Activated naive CD4-positive, alpha-beta T cell treated with anti-CD3 and anti-CD28 coated beads, Interleukin-2, amount 10 ng/mL, durations not matched to agents 5 hours and 36 hours (primary cell): Measurements from ENCODE around the gene PMEL. TPM values are rescaled to one million over a fixed set of nuclear protein-coding genes. Genes with fewer than 3 reads are reported as not detected.

Source experiments
- total RNA-seq, 2 experiments: library from RNA; stranded (reverse); gene quantifications; one replicate each; pipeline ENCODE4 v1.2.3, GENCODE V29; 2021

Gene PMEL
- total RNA-seq, result not detected

GRCh38 chr12:55965941-55966407 is at the start of gene PMEL:
PMEL (minus strand) TSS chr12:55966042; CDS start chr12:55966011, 31 bp downstream.

GRCh38 chr12:55996715-55997534 is 31.1 kb upstream of the PMEL start, which contains the start of gene SUOX:
SUOX (plus strand) TSS chr12:55997276; CDS start chr12:56002222, 4,946 bp downstream.

GRCh38 chr12:55973599-55974307 is 7.9 kb upstream of the PMEL start, which contains the start of gene RAB5B:
RAB5B (plus strand) TSS chr12:55974078; CDS start chr12:55986961, 12,883 bp downstream.

DNA sequence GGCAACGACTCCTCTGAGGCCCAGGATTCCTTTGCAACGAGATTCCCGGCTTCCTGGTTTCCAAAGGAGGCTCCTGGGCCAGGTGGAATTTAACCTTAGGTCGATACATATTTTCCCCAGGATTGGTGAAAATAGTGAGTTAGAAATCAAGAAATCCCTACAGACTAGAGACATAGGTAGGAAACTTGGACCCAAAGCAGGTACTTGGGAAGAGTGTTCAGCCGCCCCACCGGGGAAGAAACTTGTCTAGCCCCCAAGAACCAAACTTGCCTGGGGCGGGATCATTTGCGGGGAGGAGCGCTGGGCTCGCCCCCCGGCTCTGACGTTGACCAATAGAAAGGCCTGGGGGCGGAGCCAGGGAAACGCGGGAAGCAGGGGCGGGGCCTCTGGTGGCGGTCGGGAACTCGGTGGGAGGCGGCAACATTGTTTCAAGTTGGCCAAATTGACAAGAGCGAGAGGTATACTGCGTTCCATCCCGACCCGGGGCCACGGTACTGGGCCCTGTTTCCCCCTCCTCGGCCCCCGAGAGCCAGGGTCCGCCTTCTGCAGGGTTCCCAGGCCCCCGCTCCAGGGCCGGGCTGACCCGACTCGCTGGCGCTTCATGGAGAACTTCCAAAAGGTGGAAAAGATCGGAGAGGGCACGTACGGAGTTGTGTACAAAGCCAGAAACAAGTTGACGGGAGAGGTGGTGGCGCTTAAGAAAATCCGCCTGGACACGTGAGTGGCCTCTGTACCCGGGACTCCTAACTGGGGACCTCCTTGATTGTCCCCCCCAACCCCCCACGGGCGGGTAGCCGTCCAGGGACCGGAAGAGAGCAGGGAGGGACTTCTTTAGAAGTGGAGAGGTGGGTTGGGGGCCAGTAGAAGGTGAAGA is 803 bp upstream of the PMEL start, which contains the start of gene CDK2:
TSS of gene CDK2 (plus strand) at position 423 of the 874 bp plus-strand sequence. CDS start at position 602, 179 bp downstream.

GRCh38 chr12:55930771-55931316 is 35.0 kb downstream of the PMEL start, which contains the start of gene DGKA:
DGKA (plus strand) TSS chr12:55931162; CDS start chr12:55936504, 5,342 bp downstream.

DNA sequence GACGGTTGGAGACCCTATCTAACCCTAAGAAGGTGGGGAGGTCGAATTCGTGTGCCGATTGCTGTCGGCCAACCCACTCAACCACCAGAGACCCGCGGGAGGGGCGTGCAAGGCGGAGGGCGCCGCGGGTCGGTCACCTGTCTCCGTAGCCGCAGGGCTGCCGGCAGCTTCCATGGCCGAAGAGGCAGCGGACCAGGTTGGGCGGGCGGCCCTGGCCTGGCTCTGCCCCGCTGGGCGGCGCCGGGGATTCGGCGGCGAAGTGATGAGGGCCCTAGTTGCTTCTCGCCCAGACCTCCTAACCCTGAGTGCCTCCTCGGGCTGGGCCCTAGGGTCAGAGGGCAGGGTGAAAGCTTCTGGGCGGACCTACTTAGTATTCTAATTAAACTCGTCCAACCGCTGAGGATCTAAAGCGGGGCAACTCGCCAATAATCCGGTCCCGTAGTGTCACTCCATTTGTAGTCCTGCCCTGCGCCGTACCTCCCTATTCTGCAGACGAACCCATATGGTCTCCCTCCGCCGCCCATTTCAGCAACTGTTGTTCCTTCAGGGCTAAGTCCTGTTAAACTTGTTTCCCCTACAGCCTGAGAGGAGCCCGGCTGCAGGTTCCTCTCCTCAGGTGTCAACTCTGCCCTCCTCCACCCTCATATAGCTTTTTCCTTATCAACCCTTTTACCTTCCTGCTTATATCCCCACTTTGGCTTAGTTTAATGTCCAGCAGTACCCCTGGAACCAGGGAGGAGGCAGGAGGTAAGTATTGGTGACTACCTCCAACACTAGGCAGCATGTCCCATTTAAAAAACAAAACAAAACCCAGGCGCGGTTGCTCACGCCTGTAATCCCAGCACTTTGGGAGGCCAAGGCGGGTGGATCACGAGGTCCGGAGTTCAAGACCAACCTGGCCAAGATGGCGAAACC is 38.0 kb downstream of the PMEL start, which contains the start of gene PYM1:
TSS of gene PYM1 (minus strand) at position 307 of the 915 bp plus-strand sequence. CDS start at position 174, 133 bp downstream.

Other genes starting within 250 kb of the PMEL start
- gene BLOC1S1, start 250.0 kb downstream of the PMEL start, total RNA-seq, result 100 to 1,000 TPM; 145 to 152 TPM
- 10 to 100 TPM in 1 of 2 experiments, 1 to 10 TPM in 1; 9.7 to 11.1 TPM for gene RDH5, start 245.6 kb downstream of the PMEL start, total RNA-seq
- 100 to 1,000 TPM; 106 to 114 TPM for gene CD63, start 237.0 kb downstream of the PMEL start, total RNA-seq
- 10 to 100 TPM; 10.2 to 10.7 TPM for gene GDF11, start 222.9 kb downstream of the PMEL start, total RNA-seq
- 10 to 100 TPM; 77.9 to 78.8 TPM for gene SARNP, start 148.3 kb downstream of the PMEL start, total RNA-seq
- gene ORMDL2, start 148.0 kb downstream of the PMEL start, total RNA-seq, result 10 to 100 TPM; 55.3 to 55.7 TPM
- 10 to 100 TPM; 30.4 to 31.3 TPM for gene DNAJC14, start 136.5 kb downstream of the PMEL start, total RNA-seq
- not detected for gene MMP19, start 123.1 kb downstream of the PMEL start, total RNA-seq
- gene PYM1, start 38.1 kb downstream of the PMEL start, total RNA-seq, result 10 to 100 TPM; 54.0 to 55.4 TPM
- gene DGKA, start 34.9 kb downstream of the PMEL start, total RNA-seq, result 1,000 to 10,000 TPM in 1 of 2 experiments, 100 to 1,000 TPM in 1; 954 to 1,054 TPM
- gene CDK2, start 788 bp upstream of the PMEL start, total RNA-seq, result 10 to 100 TPM; 75.4 to 81.8 TPM
- gene RAB5B, start 8.0 kb upstream of the PMEL start, total RNA-seq, result 10 to 100 TPM; 68.5 to 68.8 TPM
- gene SUOX, start 31.2 kb upstream of the PMEL start, total RNA-seq, result 1 to 10 TPM; 3.5 to 4.9 TPM
- gene IKZF4, start 55.0 kb upstream of the PMEL start, total RNA-seq, result 10 to 100 TPM; 20.0 to 21.3 TPM
- 10 to 100 TPM; 38.9 to 51.3 TPM for gene RPS26, start 75.9 kb upstream of the PMEL start, total RNA-seq
- gene ERBB3, start 114.1 kb upstream of the PMEL start, total RNA-seq, result 1 to 10 TPM; 1.7 to 2.1 TPM
- 100 to 1,000 TPM; 215 to 216 TPM for gene PA2G4, start 138.5 kb upstream of the PMEL start, total RNA-seq
- 1,000 to 10,000 TPM; 4,850 to 4,973 TPM for gene RPL41, start 150.6 kb upstream of the PMEL start, total RNA-seq
- 1 to 10 TPM; 8.3 to 8.7 TPM for gene ZC3H10, start 152.2 kb upstream of the PMEL start, total RNA-seq
- gene ESYT1, start 162.2 kb upstream of the PMEL start, total RNA-seq, result 100 to 1,000 TPM; 319 to 322 TPM
- gene MYL6B, start 186.5 kb upstream of the PMEL start, total RNA-seq, result 10 to 100 TPM; 40.3 to 42.7 TPM
- 1,000 to 10,000 TPM; 1,338 to 1,378 TPM for gene MYL6, start 192.3 kb upstream of the PMEL start, total RNA-seq
- gene SMARCC2, start 223.4 kb upstream of the PMEL start, total RNA-seq, result 100 to 1,000 TPM; 129 to 131 TPM